22Rv1 (cell line): ENCODE data around the gene AANAT.

Experiments
- ZFX ChIP-seq: fragments of 450-650 bp; IDR thresholded peaks from 2 replicates; pipeline ENCODE4 v1.6.1; 2017; ENCODE audit warnings: antibody characterized with exemption, borderline replicate concordance
- TF ChIP-seq, protein P1 (sequence below): fragments of 450-650 bp; IDR thresholded peaks from 2 replicates; pipeline ENCODE4 v1.5.1; 2017; ENCODE audit warnings: mild to moderate bottlenecking

DNA sequence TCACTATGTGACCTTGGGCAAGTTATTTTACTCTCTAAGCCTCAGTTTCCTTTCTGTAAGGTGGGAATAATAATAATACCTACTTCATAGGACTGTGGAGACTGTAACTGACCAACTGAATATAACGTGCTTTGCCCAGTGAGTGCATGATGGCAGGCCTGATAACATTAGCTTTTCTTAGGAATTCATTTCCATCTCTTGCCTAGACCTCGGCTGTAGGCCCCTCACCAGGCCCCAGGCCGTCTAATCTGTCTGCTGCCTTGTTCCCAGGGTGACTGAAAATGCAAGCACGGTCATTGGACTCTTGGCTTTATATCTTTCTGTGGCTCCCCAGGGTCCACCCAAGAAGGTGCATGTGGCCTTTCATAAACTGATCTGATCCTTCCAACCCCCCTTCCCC is 7.7 kb upstream of the AANAT start:
- TF ChIP-seq, protein P1, sequence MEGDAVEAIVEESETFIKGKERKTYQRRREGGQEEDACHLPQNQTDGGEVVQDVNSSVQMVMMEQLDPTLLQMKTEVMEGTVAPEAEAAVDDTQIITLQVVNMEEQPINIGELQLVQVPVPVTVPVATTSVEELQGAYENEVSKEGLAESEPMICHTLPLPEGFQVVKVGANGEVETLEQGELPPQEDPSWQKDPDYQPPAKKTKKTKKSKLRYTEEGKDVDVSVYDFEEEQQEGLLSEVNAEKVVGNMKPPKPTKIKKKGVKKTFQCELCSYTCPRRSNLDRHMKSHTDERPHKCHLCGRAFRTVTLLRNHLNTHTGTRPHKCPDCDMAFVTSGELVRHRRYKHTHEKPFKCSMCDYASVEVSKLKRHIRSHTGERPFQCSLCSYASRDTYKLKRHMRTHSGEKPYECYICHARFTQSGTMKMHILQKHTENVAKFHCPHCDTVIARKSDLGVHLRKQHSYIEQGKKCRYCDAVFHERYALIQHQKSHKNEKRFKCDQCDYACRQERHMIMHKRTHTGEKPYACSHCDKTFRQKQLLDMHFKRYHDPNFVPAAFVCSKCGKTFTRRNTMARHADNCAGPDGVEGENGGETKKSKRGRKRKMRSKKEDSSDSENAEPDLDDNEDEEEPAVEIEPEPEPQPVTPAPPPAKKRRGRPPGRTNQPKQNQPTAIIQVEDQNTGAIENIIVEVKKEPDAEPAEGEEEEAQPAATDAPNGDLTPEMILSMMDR, result no peak
- TF ChIP-seq ZFX, result no peak
